NCI-H1436 (cell line): Measurements from ENCODE around the gene ITPR2.

ENCODE experiments used
- DNase-seq: peaks from one replicate; lab custom pipeline; 2025; lab: John Stamatoyannopoulos, UW

Gene ITPR2

GRCh38 chr12:26821212-26821701 lies 11.7 kb downstream of the ITPR2 start:
- no peak for DNase-seq

GRCh38 chr12:26818636-26819035 lies 14.4 kb downstream of the ITPR2 start:
- no peak for DNase-seq

GRCh38 chr12:26818201-26818600 lies 14.8 kb downstream of the ITPR2 start:
- DNase-seq: no peak

- DNase-seq: no peak
Observed at GRCh38 chr12:26817183-26817591, 15.8 kb downstream of the ITPR2 start.

- DNase-seq: no peak
Observed at GRCh38 chr12:26813812-26814211, 19.2 kb downstream of the ITPR2 start.

- no peak for DNase-seq
Observed at GRCh38 chr12:26810330-26810729, 22.7 kb downstream of the ITPR2 start.

- no peak for DNase-seq
Observed at GRCh38 chr12:26809611-26810285, 23.2 kb downstream of the ITPR2 start.

GRCh38 chr12:26808766-26809476 lies 24.1 kb downstream of the ITPR2 start:
- no peak for DNase-seq

GRCh38 chr12:26807292-26807691 lies 25.7 kb downstream of the ITPR2 start:
- no peak for DNase-seq

- no peak for DNase-seq
Observed at GRCh38 chr12:26806556-26806955, 26.4 kb downstream of the ITPR2 start.

GRCh38 chr12:26805401-26805971 lies 27.5 kb downstream of the ITPR2 start:
- no peak for DNase-seq

GRCh38 chr12:26803552-26803951 lies 29.4 kb downstream of the ITPR2 start:
- no peak for DNase-seq

- DNase-seq: no peak
Observed at GRCh38 chr12:26801486-26801885, 31.5 kb downstream of the ITPR2 start.

- DNase-seq: no peak
Observed at GRCh38 chr12:26800858-26801257, 32.1 kb downstream of the ITPR2 start.

GRCh38 chr12:26800347-26800746 lies 32.6 kb downstream of the ITPR2 start:
- no peak for DNase-seq

GRCh38 chr12:26799741-26800140 lies 33.3 kb downstream of the ITPR2 start:
- no peak for DNase-seq

GRCh38 chr12:26798640-26799039 lies 34.4 kb downstream of the ITPR2 start:
- no peak for DNase-seq

- no peak for DNase-seq
Observed at GRCh38 chr12:26798023-26798422, 35.0 kb downstream of the ITPR2 start.

GRCh38 chr12:26795910-26796309 lies 37.1 kb downstream of the ITPR2 start:
- DNase-seq: no peak

GRCh38 chr12:26791301-26791791 lies 41.6 kb downstream of the ITPR2 start:
- no peak for DNase-seq

GRCh38 chr12:26790645-26790994 lies 42.4 kb downstream of the ITPR2 start:
- DNase-seq: no peak

GRCh38 chr12:26789731-26790644 lies 43.0 kb downstream of the ITPR2 start:
- DNase-seq: no peak
